GM13977 (cell line): ENCODE results near the gene GATB.

Source experiments
- DNase-seq: peaks from one replicate; pipeline ENCODE4 v3.0.0; 2012; ENCODE audit warnings: low spot score
- CTCF ChIP-seq: IDR thresholded peaks from 2 replicates; pipeline ENCODE4 v1.5.1; 2012; ENCODE audit warnings: mild to moderate bottlenecking, control low read depth; ENCODE audit not compliant: insufficient read depth; ENCODE audit errors: extremely low read depth, missing control alignments
- in situ Hi-C: fragments of 300-500 bp; cut with MboI; formaldehyde crosslinking; loops from one replicate; pipeline ENCODE4 v1.12.0; 2022; ENCODE audit warnings: low sequenced_read_pairs, low pct_unique_long_range_greater_than_20kb, mixed read lengths, inconsistent platforms; ENCODE audit not compliant: unreplicated experiment

The GATB gene

GRCh38 chr4:151626751-151627150, 134.1 kb downstream of the GATB start:
- in situ Hi-C loops: no loop called here
- no peak for TF ChIP-seq CTCF
- DNase-seq: no peak

- no peak for TF ChIP-seq CTCF
- DNase-seq: no peak
- in situ Hi-C loops: no loop called here
Measured at GRCh38 chr4:151626228-151626627, 134.6 kb downstream of the GATB start.

- no peak for TF ChIP-seq CTCF
- in situ Hi-C loops: loop anchor here (25.0 kb wide), 1 partner anchor 263 kb away; no protein-coding TSS in a partner anchor
- no peak for DNase-seq
Measured at GRCh38 chr4:151624626-151625565, 135.9 kb downstream of the GATB start.
